Right lobe of liver (tissue), 4 donors: ENCODE measurements around the gene HSF2BP.

Experiments used
- CTCF ChIP-seq, 4 donors: fragments of 200-600 bp in 3 of 4; fragments of 450-650 bp in 1 of 4; IDR thresholded peaks; one replicate each; pipeline versions ENCODE4 v1.5.1 to v1.8.0; 2016 to 2022; ENCODE audit warnings: antibody characterized with exemption in 4 of 4, mild to moderate bottlenecking in 2 of 4
- POLR2A ChIP-seq: fragments of 450-650 bp; IDR thresholded peaks from one replicate; pipeline ENCODE4 v1.6.1; 2017; ENCODE audit warnings: antibody characterized with exemption, mild to moderate bottlenecking
- donor health status: DM: no; HTN: no; CAD: no.
- donor health status: DM: no; HTN: no; CAD: no.
- donor health status: DM: no; HTN: yes; CAD: no.

GRCh38 chr21:43676391-43676790 is 17.1 kb upstream of the HSF2BP start:
- TF ChIP-seq CTCF (IDR thresholded peaks at IDR 0.05) (no peak), POLR2A (no peak)
